Measurements from ENCODE around the gene TPD52L2.
"Not testable (repeated sequence)": the region's sequence is repeated elsewhere in the genome, so short reads cannot be mapped to it uniquely, and the experiment has no call there.

The TPD52L2 gene

GRCh38 chr20:63844511-63844991 is 20.5 kb upstream of the TPD52L2 start:
- H3K27ac ChIP-seq, result no peak overlapping the region
- TF ChIP-seq, protein P1, sequence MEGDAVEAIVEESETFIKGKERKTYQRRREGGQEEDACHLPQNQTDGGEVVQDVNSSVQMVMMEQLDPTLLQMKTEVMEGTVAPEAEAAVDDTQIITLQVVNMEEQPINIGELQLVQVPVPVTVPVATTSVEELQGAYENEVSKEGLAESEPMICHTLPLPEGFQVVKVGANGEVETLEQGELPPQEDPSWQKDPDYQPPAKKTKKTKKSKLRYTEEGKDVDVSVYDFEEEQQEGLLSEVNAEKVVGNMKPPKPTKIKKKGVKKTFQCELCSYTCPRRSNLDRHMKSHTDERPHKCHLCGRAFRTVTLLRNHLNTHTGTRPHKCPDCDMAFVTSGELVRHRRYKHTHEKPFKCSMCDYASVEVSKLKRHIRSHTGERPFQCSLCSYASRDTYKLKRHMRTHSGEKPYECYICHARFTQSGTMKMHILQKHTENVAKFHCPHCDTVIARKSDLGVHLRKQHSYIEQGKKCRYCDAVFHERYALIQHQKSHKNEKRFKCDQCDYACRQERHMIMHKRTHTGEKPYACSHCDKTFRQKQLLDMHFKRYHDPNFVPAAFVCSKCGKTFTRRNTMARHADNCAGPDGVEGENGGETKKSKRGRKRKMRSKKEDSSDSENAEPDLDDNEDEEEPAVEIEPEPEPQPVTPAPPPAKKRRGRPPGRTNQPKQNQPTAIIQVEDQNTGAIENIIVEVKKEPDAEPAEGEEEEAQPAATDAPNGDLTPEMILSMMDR (conservative IDR thresholded peaks at IDR 0.05), result no peak

DNA sequence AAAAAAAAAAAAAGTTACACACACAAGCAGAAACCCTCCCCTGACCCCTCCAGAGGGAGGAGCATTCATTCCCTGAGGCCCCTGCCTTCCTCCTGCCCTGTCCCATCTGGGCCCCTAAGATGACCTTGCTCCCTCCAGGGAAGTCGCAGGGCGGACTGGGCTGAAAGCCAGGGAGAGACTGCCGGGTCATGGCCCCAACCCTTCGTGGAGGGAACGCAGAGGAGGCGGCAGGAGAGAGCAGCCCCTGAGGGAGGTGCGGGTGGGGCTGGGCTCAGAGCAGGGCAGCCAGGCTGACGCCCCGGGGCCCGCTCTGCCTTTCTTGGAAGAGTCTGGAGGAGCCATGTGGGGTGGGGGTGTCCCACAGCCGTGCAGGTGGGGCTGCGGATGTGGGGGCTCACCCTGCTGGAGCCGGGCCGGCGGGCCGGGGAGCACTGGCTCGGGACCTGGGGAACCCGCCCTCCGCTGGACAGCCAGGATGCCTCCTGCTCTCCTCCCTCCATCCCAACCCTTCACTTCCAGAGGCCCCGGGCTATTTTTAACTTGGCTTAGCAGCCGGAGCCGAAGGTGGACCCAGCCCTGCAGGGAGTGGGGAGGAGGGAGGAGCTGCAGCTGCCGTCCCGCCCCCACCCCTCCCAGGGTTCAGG is 18.8 kb upstream of the TPD52L2 start:
- no peak overlapping the region for H3K27ac ChIP-seq
- TF ChIP-seq, protein P1 (conservative IDR thresholded peaks at IDR 0.05), result no peak

DNA sequence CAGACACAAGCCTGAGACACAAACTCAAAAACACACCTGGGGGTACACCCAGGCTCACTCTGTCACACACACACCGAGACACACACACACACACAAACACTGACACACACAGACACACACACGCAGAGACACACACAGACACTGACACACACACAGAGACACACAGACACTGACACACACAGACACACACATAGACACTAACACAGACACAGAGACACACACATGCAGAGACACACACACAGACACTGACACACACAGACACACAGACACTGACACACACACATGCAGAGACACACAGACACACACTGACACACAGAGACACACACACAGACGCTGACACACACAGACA is 18.2 kb upstream of the TPD52L2 start:
- no peak overlapping the region for H3K27ac ChIP-seq
- TF ChIP-seq, protein P1 (conservative IDR thresholded peaks at IDR 0.05), result no peak

- H3K27ac ChIP-seq, result no peak overlapping the region
- TF ChIP-seq, protein P1 (conservative IDR thresholded peaks at IDR 0.05), result no peak
These were observed 17.6 kb upstream of the TPD52L2 start for GRCh38 chr20:63847237-63848002.

- TF ChIP-seq, protein P1 (conservative IDR thresholded peaks at IDR 0.05), result no peak
- H3K27ac ChIP-seq, result no peak overlapping the region
These were observed 16.8 kb upstream of the TPD52L2 start for GRCh38 chr20:63848003-63848911.

DNA sequence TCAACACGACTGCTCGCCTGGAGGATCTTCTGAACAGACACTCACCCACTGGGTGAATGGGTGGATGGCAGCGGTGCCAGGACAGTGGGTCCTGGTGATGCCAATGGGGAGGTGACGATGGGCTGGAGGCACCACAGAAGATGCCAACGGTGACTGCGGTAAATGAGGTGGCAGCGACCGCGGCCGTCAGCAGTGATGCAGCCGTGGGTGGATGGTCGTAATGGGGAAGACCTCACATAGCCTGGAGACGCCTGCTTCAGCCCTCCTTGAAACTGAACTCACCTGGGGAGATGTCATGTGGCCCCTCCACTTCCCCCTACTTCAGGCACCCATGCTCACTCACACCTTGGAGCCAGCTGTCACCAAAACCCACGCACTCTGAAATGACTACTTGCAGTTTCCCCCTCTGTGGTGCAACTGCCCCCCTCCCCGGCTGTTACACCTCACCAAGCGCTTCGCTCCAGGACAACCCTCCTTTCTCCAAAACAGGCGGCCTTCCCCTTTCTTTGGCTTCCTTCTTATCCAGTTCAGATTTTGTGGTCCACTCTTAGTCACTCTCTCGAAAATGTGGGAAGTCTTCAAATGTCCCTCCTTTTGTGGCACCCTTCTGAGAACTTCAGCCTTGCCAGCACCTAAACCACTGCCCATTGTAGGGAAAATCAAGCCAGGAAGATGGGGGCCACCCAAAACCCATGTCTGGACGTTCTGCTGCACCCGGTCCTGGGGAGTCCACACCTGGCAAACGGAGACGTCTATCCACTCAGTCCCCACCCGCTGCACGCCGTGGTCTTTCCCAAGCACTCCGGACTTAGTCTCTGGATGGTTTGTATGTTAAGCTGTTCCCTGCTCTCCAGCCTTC is 14.2 kb upstream of the TPD52L2 start:
- H3K27ac ChIP-seq, result no peak overlapping the region
- TF ChIP-seq, protein P1 (conservative IDR thresholded peaks at IDR 0.05), result no peak

- H3K27ac ChIP-seq, result not testable (repeated sequence)
These were observed 13.5 kb upstream of the TPD52L2 start for GRCh38 chr20:63851548-63851943.

DNA sequence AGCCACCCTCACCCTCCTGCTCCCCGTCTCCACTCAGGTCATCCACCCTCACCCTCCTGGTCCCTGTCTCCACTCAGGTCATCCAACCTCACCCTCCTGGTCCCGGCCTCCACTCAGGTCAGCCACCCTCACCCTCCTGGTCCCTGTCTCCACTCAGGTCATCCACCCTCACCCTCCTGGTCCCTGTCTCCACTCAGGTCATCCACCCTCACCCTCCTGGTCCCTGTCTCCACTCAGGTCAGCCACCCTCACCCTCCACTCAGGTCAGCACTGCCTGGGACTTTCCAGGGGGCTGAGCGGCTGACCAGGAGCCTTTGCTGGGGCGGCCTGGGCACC is 11.4 kb upstream of the TPD52L2 start:
- not testable (repeated sequence) for H3K27ac ChIP-seq
